Sigmoid colon (tissue), 7 donors: ENCODE measurements around the gene FUT1. TPM values are rescaled to one million over a fixed set of nuclear protein-coding genes. Genes with fewer than 3 reads are reported as not detected.

Source experiments
- DNase-seq: peaks from one replicate; pipeline ENCODE4 v3.0.0-alpha.2; 2019
- H3K27ac ChIP-seq, 4 donors: fragments of 200-600 bp; sonication (generic); one replicate each; pipeline ENCODE4 v1.5.1; 2016 to 2019; ENCODE audit warnings: mild to moderate bottlenecking in 1 of 4
- H3K27me3 ChIP-seq, 3 donors: fragments of 200-600 bp; sonication (generic); one replicate each; pipeline ENCODE4 v1.5.1; 2019; ENCODE audit warnings: mild to moderate bottlenecking in 1 of 3
- H3K36me3 ChIP-seq, 4 donors: fragments of 200-600 bp; sonication (generic); one replicate each; pipeline ENCODE4 v1.5.1; 2016 to 2019
- H3K4me1 ChIP-seq, 4 donors: fragments of 200-600 bp; sonication (generic); one replicate each; pipeline ENCODE4 v1.5.1; 2017 to 2019
- H3K4me3 ChIP-seq, 4 donors: fragments of 200-600 bp; sonication (generic); one replicate each; pipeline ENCODE4 v1.5.1; 2017 to 2019; ENCODE audit warnings: mild to moderate bottlenecking in 2 of 4, moderate library complexity in 1 of 4
- H3K9me3 ChIP-seq, 4 donors: fragments of 200-600 bp in 3 of 4; sonication (generic) in 3 of 4; one replicate each; pipeline versions ENCODE4 v1.5.1 to v1.6.1; 2013 to 2019
- CTCF ChIP-seq, 4 experiments: fragments of 450-650 bp in 3 of 4; fragments of 200-600 bp in 1 of 4; IDR thresholded peaks; one replicate each; pipeline ENCODE4 v1.5.1; 2016 to 2019; ENCODE audit warnings: antibody characterized with exemption in 4 of 4, mild to moderate bottlenecking in 3 of 4, moderate library complexity in 2 of 4
- EP300 ChIP-seq, 4 donors: sonication (generic); formaldehyde crosslinking; IDR thresholded peaks; one replicate each; pipeline ENCODE4 v1.6.1; 2017; ENCODE audit warnings: antibody characterized with exemption in 4 of 4
- POLR2A ChIP-seq, 2 donors: fragments of 450-650 bp; IDR thresholded peaks; one replicate each; pipeline ENCODE4 v1.6.1; 2016; ENCODE audit warnings: antibody characterized with exemption in 2 of 2, mild to moderate bottlenecking in 2 of 2, moderate library complexity in 2 of 2
- POLR2AphosphoS5 ChIP-seq, 4 donors: sonication (generic); formaldehyde crosslinking; IDR thresholded peaks; one replicate each; pipeline ENCODE4 v1.6.1; 2017; ENCODE audit warnings: antibody characterized with exemption in 4 of 4
- WGBS, 2 donors: extraction: QIAGEN DNeasy Blood & Tissue Kit; methylation state at CpG; one replicate each; pipeline ENCODE4 v1.1.7; 2013; 5-methylcytosine and 5-hydroxymethylcytosine counted together
- intact Hi-C: fragments of 100-400 bp; cut with DNase I; formaldehyde crosslinking; loops from one replicate; pipeline ENCODE4 v1.15.1; 2023
- polyA plus RNA-seq, 3 donors: library from polyadenylated mRNA; stranded (reverse); fragments of 200-250 nt; gene quantifications; one replicate each; pipeline ENCODE4 v1.2.3, GENCODE V29; 2013
- total RNA-seq, 4 donors: library from RNA; depleted of rRNA; stranded (reverse); fragments of >200 nt; gene quantifications; one replicate each; pipeline ENCODE4 v1.1.0, GENCODE V29; 2016
- donor health status: healthy with polysubstance abuse.
- donor health status: Bipolar disorder and iron deficiency.
- donor health status: healthy.

Gene FUT1
- total and polyA plus RNA-seq, 7 donors = under 0.01 to 0.80 (median 0.49) TPM; not detected in 2

DNA sequence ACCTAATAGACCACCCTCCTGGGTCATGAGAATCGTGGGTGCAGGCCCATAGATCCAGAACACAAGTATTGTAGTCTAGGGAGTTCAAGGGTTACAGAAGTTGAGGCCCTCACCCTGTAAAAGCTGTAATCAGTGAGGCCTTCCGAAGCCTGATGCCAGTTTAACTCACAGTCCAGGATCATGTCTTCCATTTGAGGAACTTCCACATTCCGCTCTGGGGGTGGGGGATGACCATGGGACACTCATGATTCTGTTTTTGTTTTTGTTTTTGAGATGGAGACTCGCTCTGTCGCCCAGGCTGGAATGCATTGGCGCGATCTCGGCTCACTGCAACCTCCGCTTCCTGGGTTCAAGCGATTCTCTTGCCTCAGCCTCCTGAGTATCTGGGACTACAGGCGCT lies 10.3 kb downstream of the FUT1 start:
- H3K9me3 ChIP-seq = no peaks in the 10 kb centered on the region
- no peaks in the 10 kb centered on the region for H3K36me3 ChIP-seq
- 88 to 91% methylated on average over 11 of the region's 11 CpGs for WGBS, 2 donors
- peak overlapping the region in 2 of 4 donors; percentile 45 to 77 for H3K27ac ChIP-seq
- H3K4me3 ChIP-seq = no peak overlapping the region
- peaks cover 0 to 15% (median 8%) of the 10 kb centered on the region in 4 donors for H3K4me1 ChIP-seq
- intact Hi-C loops = no loop called here
- peaks cover 7 to 27% (median 17%) of the 10 kb centered on the region in 3 donors for H3K27me3 ChIP-seq
- no peak for DNase-seq
- TF ChIP-seq EP300 (IDR thresholded peaks at IDR 0.05) (no peak), POLR2A (IDR thresholded peaks at IDR 0.05) (no peak), CTCF (IDR thresholded peaks at IDR 0.05) (no peak)

DNA sequence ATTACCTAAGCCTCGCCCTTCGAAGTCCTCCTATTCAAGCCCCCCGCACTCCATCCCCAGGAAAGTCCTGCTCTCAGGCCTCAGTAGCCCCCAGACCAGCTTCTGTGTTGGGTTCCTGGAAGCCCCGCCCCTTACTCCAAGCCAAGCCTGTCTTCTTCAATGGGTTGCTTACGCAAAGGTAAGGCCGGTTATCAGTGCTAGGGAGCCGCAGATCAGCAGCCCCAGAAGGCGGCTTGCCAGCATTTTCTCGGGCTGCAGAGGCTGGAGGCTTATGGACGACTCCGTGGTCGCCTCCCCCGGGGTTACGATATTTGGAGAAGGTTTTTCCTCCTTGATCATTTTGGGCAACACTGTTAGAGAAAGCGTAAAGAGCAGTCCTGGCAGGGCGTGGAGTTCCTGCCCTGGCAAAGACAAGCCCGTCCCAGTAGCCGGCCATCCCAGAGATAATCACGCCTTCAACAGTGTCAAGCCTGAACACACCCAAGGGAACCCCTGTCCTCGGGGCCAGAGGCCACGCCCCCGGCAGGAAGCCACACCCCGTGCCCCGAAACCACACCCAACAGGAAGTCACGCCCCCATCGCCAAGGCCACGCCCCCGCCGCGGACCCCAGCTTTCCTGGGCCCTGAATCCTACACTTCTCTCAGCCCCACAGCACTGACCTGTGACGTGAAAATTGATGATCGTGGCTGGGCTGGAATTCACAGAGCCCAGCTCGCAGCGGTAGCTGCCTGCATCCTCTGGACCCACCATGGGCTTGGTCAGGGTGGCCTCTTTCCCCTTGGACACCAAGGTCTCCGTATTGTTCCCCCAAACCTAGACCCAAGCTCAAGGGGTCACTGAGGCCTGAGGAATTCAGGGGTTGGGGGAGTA lies 11.1 kb downstream of the FUT1 start:
- Histone ChIP-seq H3K36me3 (no peaks in the 10 kb centered on the region), H3K4me3 (no peak overlapping the region), H3K9me3 (no peaks in the 10 kb centered on the region), H3K27ac (peak overlapping the region in 3 of 4 donors; percentile 45 to 77 (median 65)), H3K4me1 (peaks cover 0 to 15% (median 8%) of the 10 kb centered on the region in 4 donors), H3K27me3 (peaks cover 7 to 20% (median 10%) of the 10 kb centered on the region in 3 donors)
- no peak for DNase-seq
- TF ChIP-seq POLR2AphosphoS5 (IDR thresholded peaks at IDR 0.05) (peak in 1 of 4 donors; percentile 16), CTCF (IDR thresholded peaks at IDR 0.05) (no peak)
- 24 to 44% methylated on average over 35 of the region's 35 CpGs for WGBS, 2 donors
- intact Hi-C loops = no loop called here

- peaks cover 0 to 13% (median under 1%) of the 10 kb centered on the region in 3 donors for H3K27me3 ChIP-seq
- intact Hi-C loops = no loop called here
- H3K4me1 ChIP-seq = peaks cover 0 to 15% (median 8%) of the 10 kb centered on the region in 4 donors
- 49 to 53% methylated on average over 27 of the region's 27 CpGs for WGBS, 2 donors
- DNase-seq = no peak
- TF ChIP-seq CTCF (IDR thresholded peaks at IDR 0.05) (no peak), EP300 (IDR thresholded peaks at IDR 0.05) (no peak), POLR2A (IDR thresholded peaks at IDR 0.05) (no peak), POLR2AphosphoS5 (IDR thresholded peaks at IDR 0.05) (peak; percentile 28 to 62 (median 38))
- peak within 1 kb of the TSS; percentile 33 to 63 (median 48) for H3K4me3 ChIP-seq
- H3K36me3 ChIP-seq = no peaks in the 10 kb centered on the region
- peak within 1 kb of the TSS; percentile 44 to 77 (median 55) for H3K27ac ChIP-seq
- H3K9me3 ChIP-seq = no peaks in the 10 kb centered on the region
Measured at GRCh38 chr19:48740164-48740972, 12.1 kb downstream of the FUT1 start, which contains the start of gene RASIP1. Gene RASIP1, minus strand, starts transcription at chr19:48740610. Its CDS starts 328 bp downstream, at chr19:48740282.

DNA sequence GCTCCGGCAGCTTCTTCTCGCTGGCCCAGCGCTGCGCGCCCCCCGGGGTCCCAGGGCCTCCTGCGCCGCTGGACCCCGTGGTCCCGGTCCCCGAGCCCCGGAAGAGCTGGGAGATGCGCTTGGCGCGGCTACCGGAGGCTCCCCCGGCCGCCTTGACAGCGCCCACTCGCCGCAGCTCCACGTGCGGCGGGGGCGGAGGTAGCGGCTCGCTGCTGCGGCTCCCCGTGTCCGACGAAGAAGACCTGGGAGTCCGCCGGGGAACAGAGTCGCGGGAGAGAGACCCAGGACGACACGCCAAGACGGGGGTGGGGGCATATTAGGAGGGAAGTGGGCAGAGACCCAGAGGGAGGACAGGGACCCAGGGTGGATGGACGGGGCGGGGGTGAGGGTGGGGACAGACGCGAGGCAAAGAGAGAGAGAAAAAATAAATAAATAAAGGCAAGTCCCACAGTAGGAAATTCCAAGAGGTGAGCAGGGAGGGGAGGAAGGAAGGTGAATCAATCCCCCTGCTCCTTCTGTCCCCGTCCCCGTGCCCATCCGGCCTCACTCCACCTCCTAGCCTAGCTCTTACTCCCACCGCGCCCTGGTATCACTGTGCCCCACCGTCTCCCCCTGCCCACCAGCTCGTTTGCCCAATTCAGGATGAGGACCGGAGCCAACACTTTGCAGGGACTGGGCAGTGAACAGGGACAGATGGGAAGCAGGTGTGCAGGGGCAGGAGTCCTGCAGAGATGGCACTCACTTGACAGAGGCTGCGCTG lies 12.9 kb downstream of the FUT1 start:
- no peaks in the 10 kb centered on the region for H3K9me3 ChIP-seq
- DNase-seq = no peak
- 10 to 19% methylated on average over 51 of the region's 51 CpGs for WGBS, 2 donors
- TF ChIP-seq CTCF (IDR thresholded peaks at IDR 0.05) (no peak), POLR2AphosphoS5 (IDR thresholded peaks at IDR 0.05) (no peak), POLR2A (IDR thresholded peaks at IDR 0.05) (no peak), EP300 (IDR thresholded peaks at IDR 0.05) (no peak)
- H3K4me3 ChIP-seq = peak overlapping the region; percentile 33 to 63 (median 48)
- H3K27ac ChIP-seq = peak overlapping the region; percentile 40 to 77 (median 52)
- intact Hi-C loops = loop anchor here (2.0 kb wide), 1 partner anchor 65 kb away; no protein-coding TSS in a partner anchor
- H3K4me1 ChIP-seq = peaks cover 0 to 15% (median 8%) of the 10 kb centered on the region in 4 donors
- H3K36me3 ChIP-seq = no peaks in the 10 kb centered on the region
- H3K27me3 ChIP-seq = peaks cover 0 to 19% (median 0%) of the 10 kb centered on the region in 3 donors
